GM10266 (cell line): ENCODE data around the gene TBC1D4.
A peak's percentile ranks its signal among the peaks of the same experiment; 100 is the strongest.

Experiments used
- DNase-seq: peaks from one replicate; pipeline ENCODE4 v3.0.0; 2012; ENCODE audit errors: extremely low spot score
- TF ChIP-seq, protein P1 (sequence below): IDR thresholded peaks from 2 replicates; pipeline ENCODE4 v1.5.1; 2012; ENCODE audit warnings: mild to moderate bottlenecking, low read depth; ENCODE audit not compliant: control insufficient read depth, insufficient read depth; ENCODE audit errors: missing control alignments

Gene TBC1D4

DNA sequence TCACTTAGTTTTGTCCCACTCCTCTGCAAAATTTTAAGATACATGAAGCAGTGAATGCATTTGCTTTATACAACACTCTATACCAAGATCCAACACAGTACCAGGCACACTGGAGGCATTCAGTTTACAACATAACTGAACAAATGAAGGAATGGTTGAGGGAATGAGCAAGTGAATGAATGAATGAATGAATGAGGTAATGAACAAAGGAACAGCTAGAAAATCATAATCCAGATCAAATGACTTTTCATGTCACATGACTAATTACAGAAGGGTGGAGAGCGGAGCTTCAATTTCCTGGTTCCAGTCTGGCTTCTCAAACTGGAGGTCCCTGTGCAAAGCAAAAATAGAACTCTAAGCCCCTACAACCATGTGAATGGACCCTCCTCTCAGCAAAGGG is 16.7 kb downstream of the TBC1D4 start:
- no peak for DNase-seq
- TF ChIP-seq, protein P1, sequence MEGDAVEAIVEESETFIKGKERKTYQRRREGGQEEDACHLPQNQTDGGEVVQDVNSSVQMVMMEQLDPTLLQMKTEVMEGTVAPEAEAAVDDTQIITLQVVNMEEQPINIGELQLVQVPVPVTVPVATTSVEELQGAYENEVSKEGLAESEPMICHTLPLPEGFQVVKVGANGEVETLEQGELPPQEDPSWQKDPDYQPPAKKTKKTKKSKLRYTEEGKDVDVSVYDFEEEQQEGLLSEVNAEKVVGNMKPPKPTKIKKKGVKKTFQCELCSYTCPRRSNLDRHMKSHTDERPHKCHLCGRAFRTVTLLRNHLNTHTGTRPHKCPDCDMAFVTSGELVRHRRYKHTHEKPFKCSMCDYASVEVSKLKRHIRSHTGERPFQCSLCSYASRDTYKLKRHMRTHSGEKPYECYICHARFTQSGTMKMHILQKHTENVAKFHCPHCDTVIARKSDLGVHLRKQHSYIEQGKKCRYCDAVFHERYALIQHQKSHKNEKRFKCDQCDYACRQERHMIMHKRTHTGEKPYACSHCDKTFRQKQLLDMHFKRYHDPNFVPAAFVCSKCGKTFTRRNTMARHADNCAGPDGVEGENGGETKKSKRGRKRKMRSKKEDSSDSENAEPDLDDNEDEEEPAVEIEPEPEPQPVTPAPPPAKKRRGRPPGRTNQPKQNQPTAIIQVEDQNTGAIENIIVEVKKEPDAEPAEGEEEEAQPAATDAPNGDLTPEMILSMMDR: no peak

GRCh38 chr13:75461314-75461713 is 20.7 kb downstream of the TBC1D4 start:
- DNase-seq: no peak
- TF ChIP-seq, protein P1: no peak

DNA sequence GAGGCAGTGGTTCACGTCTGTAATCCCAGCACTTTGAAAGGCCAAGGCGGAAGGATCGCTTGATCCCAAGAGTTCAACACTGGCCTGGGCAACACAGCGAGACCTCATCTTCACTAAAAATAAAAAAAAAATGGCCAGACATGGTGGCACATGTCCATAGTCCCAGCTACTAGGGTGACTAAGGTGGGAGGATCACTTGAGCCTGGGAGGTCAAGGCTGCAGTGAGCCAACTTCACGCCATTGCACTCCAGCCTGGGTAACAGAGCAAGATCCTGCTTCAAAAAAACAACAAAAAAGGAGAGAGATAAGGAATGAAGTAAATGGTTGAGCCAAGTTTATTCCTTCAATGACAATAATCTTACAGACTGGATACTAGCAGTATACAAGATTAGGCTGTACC is 21.3 kb downstream of the TBC1D4 start:
- DNase-seq: no peak
- TF ChIP-seq, protein P1: no peak

GRCh38 chr13:75458696-75459422 is 23.1 kb downstream of the TBC1D4 start:
- peak; percentile 53 for DNase-seq
- TF ChIP-seq, protein P1: no peak

GRCh38 chr13:75455962-75456361 is 26.0 kb downstream of the TBC1D4 start:
- no peak for DNase-seq
- TF ChIP-seq, protein P1: no peak

DNA sequence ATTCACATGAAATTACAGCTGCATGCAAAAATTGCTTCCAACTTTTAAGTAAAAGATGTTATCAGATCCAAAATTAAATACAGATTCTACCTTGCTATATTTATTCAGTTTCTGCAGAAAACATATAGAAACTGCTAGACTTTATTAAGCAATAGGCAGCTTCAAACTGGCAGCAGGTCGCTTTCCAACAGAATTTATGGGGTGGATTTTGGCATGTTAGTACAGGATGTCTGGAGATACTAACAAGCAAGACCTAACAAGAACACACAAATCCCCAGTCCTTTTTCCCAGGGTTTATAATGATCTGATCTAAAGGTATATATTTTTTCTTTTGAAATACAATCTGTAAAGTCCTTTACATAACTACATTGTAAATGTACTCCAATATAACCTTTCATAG is 27.5 kb downstream of the TBC1D4 start:
- TF ChIP-seq, protein P1: no peak
- DNase-seq: no peak

- TF ChIP-seq, protein P1: no peak
- DNase-seq: no peak
Measured at GRCh38 chr13:75452564-75452963, 29.4 kb downstream of the TBC1D4 start.
